Astrocyte of the spinal cord (primary cell): ENCODE measurements around the gene CTNNA2.

Source experiments
- DNase-seq: peaks from one replicate; pipeline ENCODE4 v3.0.0; 2011; ENCODE audit warnings: low read depth, low spot score
- H3K4me3 ChIP-seq: 2 replicates; pipeline ENCODE4 v1.5.1; 2011; ENCODE audit warnings: low read depth, mild to moderate bottlenecking, low read length, moderate library complexity
- CTCF ChIP-seq: IDR thresholded peaks from 2 replicates; pipeline ENCODE4 v1.5.1; 2012; ENCODE audit warnings: low read depth, mild to moderate bottlenecking, low read length, inconsistent platforms
- in situ Hi-C: cut with HindIII; loops from 2 replicates; pipeline ENCODE4 v1.10.0; 2017; ENCODE audit warnings: low sequenced_read_pairs

CTNNA2 gene

GRCh38 chr2:80302001-80302313 is 789.1 kb downstream of the CTNNA2 start:
- H3K4me3 ChIP-seq, result no peak overlapping the region
- no peak for TF ChIP-seq CTCF
- in situ Hi-C loops, result no loop called here
- DNase-seq, result no peak

- DNase-seq, result no peak
- TF ChIP-seq CTCF, result no peak
- no peak overlapping the region for H3K4me3 ChIP-seq
- in situ Hi-C loops, result no loop called here
These were observed 789.6 kb downstream of the CTNNA2 start for GRCh38 chr2:80302314-80303005.

GRCh38 chr2:80303006-80303908 is 790.4 kb downstream of the CTNNA2 start:
- DNase-seq, result no peak
- in situ Hi-C loops, result no loop called here
- no peak overlapping the region for H3K4me3 ChIP-seq
- no peak for TF ChIP-seq CTCF

GRCh38 chr2:80303909-80304837 is 791.3 kb downstream of the CTNNA2 start, which contains the start of gene LRRTM1:
TSS of gene LRRTM1 (minus strand) at chr2:80304752. CDS start at chr2:80303819, 933 bp downstream.
- no peak for TF ChIP-seq CTCF
- H3K4me3 ChIP-seq, result no peak within 1 kb of the TSS
- in situ Hi-C loops, result no loop called here
- DNase-seq, result peak; percentile 0

GRCh38 chr2:80311304-80311703 is 798.5 kb downstream of the CTNNA2 start:
- TF ChIP-seq CTCF, result no peak
- in situ Hi-C loops, result no loop called here
- no peak overlapping the region for H3K4me3 ChIP-seq
- DNase-seq, result no peak

GRCh38 chr2:80312282-80312839 is 799.5 kb downstream of the CTNNA2 start:
- no peak for TF ChIP-seq CTCF
- in situ Hi-C loops, result no loop called here

More at GRCh38 chr2:80312282-80312839, 799.5 kb downstream of the CTNNA2 start:
- no peak overlapping the region for H3K4me3 ChIP-seq
- DNase-seq, result no peak
